HUES48 (cell line): ENCODE results near the gene THG1L.

Experiments
- H3K27ac ChIP-seq: one replicate; pipeline ENCODE4 v1.7.0; 2013; ENCODE audit warnings: low read depth, low read length, inconsistent platforms
- H3K27me3 ChIP-seq: 2 replicates; pipeline ENCODE4 v1.6.1; 2013; ENCODE audit warnings: mild to moderate bottlenecking, low read length; ENCODE audit not compliant: control insufficient read depth, insufficient read depth
- H3K36me3 ChIP-seq: 2 replicates; pipeline ENCODE4 v1.6.1; 2013; ENCODE audit warnings: low read length; ENCODE audit not compliant: control insufficient read depth, insufficient read depth
- H3K4me1 ChIP-seq: 2 replicates; pipeline ENCODE4 v1.6.1; 2013; ENCODE audit warnings: mild to moderate bottlenecking, low read length; ENCODE audit not compliant: control insufficient read depth, insufficient read depth
- H3K4me3 ChIP-seq: 2 replicates; pipeline ENCODE4 v1.5.1; 2013; ENCODE audit warnings: mild to moderate bottlenecking, low read depth, low read length
- H3K9ac ChIP-seq: 2 replicates; pipeline ENCODE4 v1.6.1; 2013; ENCODE audit warnings: mild to moderate bottlenecking, low read depth, low read length, moderate library complexity
- H3K9me3 ChIP-seq: 2 replicates; pipeline ENCODE4 v1.6.1; 2013; ENCODE audit warnings: low read length; ENCODE audit not compliant: control insufficient read depth, insufficient read depth

Gene THG1L

DNA sequence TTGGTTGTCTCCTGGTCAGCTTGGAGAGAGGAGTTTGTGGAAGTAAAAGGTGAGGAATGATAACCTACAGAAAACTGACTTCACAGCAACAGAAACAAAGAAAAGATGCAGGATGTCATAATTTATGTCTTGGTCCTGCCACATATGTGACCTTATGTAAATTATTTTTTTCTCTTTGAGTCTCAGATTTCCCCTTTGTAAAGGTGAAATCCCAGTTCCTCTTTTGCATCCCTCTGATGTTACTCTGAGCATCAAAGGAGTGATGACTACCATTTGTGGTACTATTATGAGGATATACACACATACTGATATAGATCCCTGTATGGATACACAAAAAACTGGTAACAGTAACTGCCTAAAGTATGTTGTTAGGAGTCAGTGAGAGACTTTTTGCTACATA lies 1.4 kb upstream of the THG1L start:
- Histone ChIP-seq H3K4me3 (no peak overlapping the region), H3K9ac (no peak overlapping the region), H3K27me3 (no peaks in the 10 kb centered on the region), H3K4me1 (peaks cover 6% of the 10 kb centered on the region), H3K9me3 (no peaks in the 10 kb centered on the region), H3K36me3 (peaks cover 22% of the 10 kb centered on the region), H3K27ac (no peak overlapping the region)

DNA sequence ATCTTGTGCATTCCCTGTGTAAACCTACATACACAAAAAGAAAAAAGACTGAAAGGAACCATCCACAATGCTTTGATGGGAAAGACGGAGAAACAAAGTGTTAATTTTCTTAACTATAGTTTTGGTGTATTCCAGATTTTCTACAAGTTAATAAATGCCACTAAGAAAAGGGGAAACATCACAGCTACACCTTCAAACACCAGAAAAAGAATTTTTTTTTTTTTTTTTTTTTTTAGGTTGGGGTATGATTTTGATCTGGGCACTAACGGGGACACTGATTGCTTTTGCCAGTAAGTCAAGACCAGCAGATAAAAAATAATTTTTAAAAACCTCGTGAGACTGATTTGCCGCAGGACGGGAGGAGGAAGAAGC lies 334 bp upstream of the THG1L start:
- Histone ChIP-seq H3K4me1 (peaks cover 6% of the 10 kb centered on the region), H3K36me3 (peaks cover 32% of the 10 kb centered on the region), H3K27me3 (no peaks in the 10 kb centered on the region), H3K9me3 (no peaks in the 10 kb centered on the region), H3K9ac (no peak overlapping the region), H3K4me3 (peak overlapping the region; percentile 97), H3K27ac (no peak overlapping the region)

- Histone ChIP-seq H3K4me1 (peaks cover 6% of the 10 kb centered on the region), H3K9ac (no peak overlapping the region), H3K9me3 (no peaks in the 10 kb centered on the region), H3K4me3 (peak overlapping the region; percentile 97), H3K27me3 (no peaks in the 10 kb centered on the region), H3K27ac (no peak overlapping the region), H3K36me3 (peaks cover 42% of the 10 kb centered on the region)
Observed at GRCh38 chr5:157732130-157732514, 902 bp downstream of the THG1L start.

GRCh38 chr5:157732596-157733262 lies 1.5 kb downstream of the THG1L start:
- peaks cover 48% of the 10 kb centered on the region for H3K36me3 ChIP-seq
- no peaks in the 10 kb centered on the region for H3K9me3 ChIP-seq
- no peak overlapping the region for H3K9ac ChIP-seq
- H3K4me1 ChIP-seq = peaks cover 6% of the 10 kb centered on the region
- no peak overlapping the region for H3K4me3 ChIP-seq
- no peak overlapping the region for H3K27ac ChIP-seq
- H3K27me3 ChIP-seq = no peaks in the 10 kb centered on the region

GRCh38 chr5:157734436-157734835 lies 3.2 kb downstream of the THG1L start:
- Histone ChIP-seq H3K4me1 (peaks cover 6% of the 10 kb centered on the region), H3K9me3 (no peaks in the 10 kb centered on the region; the same call in 1 of the 2 replicates), H3K36me3 (peaks cover 62% of the 10 kb centered on the region), H3K4me3 (no peak overlapping the region), H3K27ac (no peak overlapping the region), H3K27me3 (no peaks in the 10 kb centered on the region), H3K9ac (no peak overlapping the region)

DNA sequence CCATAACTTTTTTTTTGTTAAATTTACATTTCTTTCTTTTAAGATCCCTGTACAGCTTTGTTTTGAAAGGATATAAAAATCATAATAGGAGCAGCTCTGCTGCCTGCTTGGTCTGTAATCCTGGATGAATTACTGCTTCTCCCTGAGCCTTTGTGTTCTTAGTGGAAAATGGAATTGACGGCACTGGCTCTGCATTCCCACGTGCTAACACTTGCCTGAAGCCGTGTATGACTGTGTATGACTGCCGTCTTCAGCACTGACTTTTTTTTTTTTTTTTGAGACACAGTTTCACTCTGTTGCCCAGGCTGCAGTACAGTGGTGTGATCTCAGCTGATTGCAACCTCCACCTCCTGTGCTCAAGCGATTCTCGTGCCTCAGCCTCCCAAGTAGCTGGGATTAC lies 4.8 kb downstream of the THG1L start:
- Histone ChIP-seq H3K27ac (no peak overlapping the region), H3K9me3 (no peaks in the 10 kb centered on the region; the same call in 1 of the 2 replicates), H3K4me3 (no peak overlapping the region), H3K27me3 (no peaks in the 10 kb centered on the region), H3K9ac (no peak overlapping the region), H3K4me1 (peaks cover 2% of the 10 kb centered on the region; the same call in 1 of the 2 replicates), H3K36me3 (peaks cover 70% of the 10 kb centered on the region)

GRCh38 chr5:157739388-157740228 lies 8.4 kb downstream of the THG1L start:
- no peaks in the 10 kb centered on the region; the same call in 1 of the 2 replicates for H3K4me1 ChIP-seq
- no peak overlapping the region for H3K4me3 ChIP-seq
- H3K36me3 ChIP-seq = peaks cover 50% of the 10 kb centered on the region

GRCh38 chr5:157740229-157740610 lies 9.0 kb downstream of the THG1L start:
- Histone ChIP-seq H3K9me3 (no peaks in the 10 kb centered on the region; the same call in 1 of the 2 replicates), H3K27me3 (peaks cover 14% of the 10 kb centered on the region), H3K9ac (no peak overlapping the region), H3K4me3 (no peak overlapping the region), H3K27ac (no peak overlapping the region), H3K4me1 (no peaks in the 10 kb centered on the region; the same call in 1 of the 2 replicates), H3K36me3 (peaks cover 44% of the 10 kb centered on the region)

More at GRCh38 chr5:157739388-157740228, 8.4 kb downstream of the THG1L start:
- peaks cover 8% of the 10 kb centered on the region for H3K27me3 ChIP-seq
- H3K9me3 ChIP-seq = no peaks in the 10 kb centered on the region; the same call in 1 of the 2 replicates
- H3K9ac ChIP-seq = no peak overlapping the region
- H3K27ac ChIP-seq = no peak overlapping the region

DNA sequence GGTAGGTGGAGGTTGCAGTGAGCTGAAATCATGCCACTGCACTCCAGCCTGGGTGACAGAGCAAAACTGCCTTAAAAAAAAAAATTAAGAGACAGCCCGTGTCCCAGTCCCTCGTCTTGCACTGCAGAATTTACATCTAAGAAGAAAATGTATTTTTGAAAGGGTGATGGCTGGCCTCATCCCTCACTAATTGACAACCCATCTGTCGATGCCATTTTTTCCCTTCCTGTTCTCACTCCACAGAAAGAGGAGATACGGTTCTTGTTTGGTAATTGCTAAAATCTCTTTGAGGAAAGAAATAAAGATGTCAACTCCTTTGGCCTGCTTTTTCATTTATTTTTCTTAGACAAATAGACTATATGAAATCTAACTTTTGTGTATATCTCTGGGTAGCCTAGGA lies 9.9 kb downstream of the THG1L start:
- H3K9ac ChIP-seq = no peak overlapping the region
- no peak overlapping the region for H3K27ac ChIP-seq
- no peak overlapping the region for H3K4me3 ChIP-seq
- H3K27me3 ChIP-seq = peaks cover 17% of the 10 kb centered on the region
- peaks cover 35% of the 10 kb centered on the region for H3K36me3 ChIP-seq
- no peaks in the 10 kb centered on the region; the same call in 1 of the 2 replicates for H3K4me1 ChIP-seq
- no peaks in the 10 kb centered on the region; the same call in 1 of the 2 replicates for H3K9me3 ChIP-seq

GRCh38 chr5:157743163-157744050 lies 12.2 kb downstream of the THG1L start, which contains the start of gene LSM11:
Gene LSM11, plus strand, starts transcription at chr5:157743712. Its CDS starts 39 bp downstream, at chr5:157743751.
- H3K9me3 ChIP-seq = no peaks in the 10 kb centered on the region
- no peak within 1 kb of the TSS; the same call in 1 of the 2 replicates for H3K9ac ChIP-seq
- peaks cover 15% of the 10 kb centered on the region for H3K36me3 ChIP-seq
- peak within 1 kb of the TSS; percentile 60 for H3K4me3 ChIP-seq
- no peak within 1 kb of the TSS for H3K27ac ChIP-seq
- H3K27me3 ChIP-seq = peaks cover 17% of the 10 kb centered on the region
- H3K4me1 ChIP-seq = no peaks in the 10 kb centered on the region; the same call in 1 of the 2 replicates
